PC-3 (cell line): ENCODE data around the gene ITSN1. TPM values are rescaled to one million over a fixed set of nuclear protein-coding genes. Genes with fewer than 3 reads are reported as not detected.

Experiments used
- ATAC-seq: fragments of 200-7000 bp; cut with Tn5 transposase; 2 replicates; pipeline ENCODE4 v1.9.1; 2020; ENCODE audit warnings: mild to moderate bottlenecking, moderate library complexity
- BruUV-seq: library from RNA; stranded (reverse); fragments of 400-500 nt; replicated peaks from 2 replicates; lab custom pipeline; 2021; lab: Mats Ljungman, UMichigan
- CTCF ChIA-PET: fragments of 300-600 bp; sonication (Branson Sonifier 250); formaldehyde crosslinking; loops from one replicate; lab custom pipeline; 2022; ENCODE audit warnings: antibody characterized with exemption; lab: Charles Lee
- POLR2A ChIA-PET: fragments of 300-600 bp; sonication (Branson Sonifier 250); formaldehyde crosslinking; loops from one replicate; lab custom pipeline; 2022; ENCODE audit warnings: antibody characterized with exemption; ENCODE audit not compliant: unreplicated experiment; lab: Charles Lee
- DNase-seq: peaks from one replicate; pipeline ENCODE4 v3.0.0-alpha.2; 2015
- H2AFZ ChIP-seq: fragments of 300-600 bp; sonication (generic); 2 replicates; pipeline ENCODE4 v1.6.0; 2016; ENCODE audit warnings: antibody characterized with exemption, low read length
- H3F3A ChIP-seq: fragments of 300-600 bp; sonication (generic); one replicate; pipeline ENCODE4 v1.6.0; 2017; ENCODE audit warnings: antibody characterized with exemption, low read length, control low read depth, mild to moderate bottlenecking; ENCODE audit not compliant: unreplicated experiment
- H3K27ac ChIP-seq: fragments of 300-600 bp; sonication (generic); 2 replicates; pipeline ENCODE4 v1.5.1; 2016; ENCODE audit warnings: mild to moderate bottlenecking, low read length
- H3K27me3 ChIP-seq: fragments of 300-600 bp; sonication (generic); 2 replicates; pipeline ENCODE4 v1.6.1; 2016; ENCODE audit warnings: low read length, mixed read lengths
- H3K36me3 ChIP-seq: fragments of 300-600 bp; sonication (generic); 2 replicates; pipeline ENCODE4 v1.6.1; 2016; ENCODE audit warnings: low read depth, mixed run types, low read length, mixed read lengths
- H3K4me1 ChIP-seq: fragments of 300-600 bp; sonication (generic); 2 replicates; pipeline ENCODE4 v1.5.1; 2016; ENCODE audit warnings: low read length; ENCODE audit not compliant: insufficient read depth
- H3K4me2 ChIP-seq: fragments of 300-600 bp; sonication (generic); 2 replicates; pipeline ENCODE4 v1.6.0; 2016; ENCODE audit warnings: low read length
- H3K4me3 ChIP-seq: fragments of 300-600 bp; sonication (generic); 2 replicates; pipeline ENCODE4 v1.5.1; 2016; ENCODE audit warnings: mild to moderate bottlenecking, low read length, mixed read lengths
- H3K79me2 ChIP-seq: fragments of 300-600 bp; sonication (generic); 2 replicates; pipeline ENCODE4 v1.6.1; 2017; ENCODE audit warnings: low read length, mixed read lengths
- H3K9ac ChIP-seq: fragments of 300-600 bp; sonication (generic); 2 replicates; pipeline ENCODE4 v1.6.0; 2016; ENCODE audit warnings: mild to moderate bottlenecking, low read length
- H3K9me2 ChIP-seq: fragments of 300-600 bp; sonication (generic); replicated peaks from 2 replicates; pipeline ENCODE4 v1.6.1; 2016; ENCODE audit warnings: mixed run types, low read length, mixed read lengths
- H3K9me3 ChIP-seq: fragments of 300-600 bp; sonication (generic); 2 replicates; pipeline ENCODE4 v1.6.1; 2016; ENCODE audit warnings: low read length, mixed read lengths
- H4K20me1 ChIP-seq: fragments of 300-600 bp; sonication (generic); 2 replicates; pipeline ENCODE4 v1.6.1; 2016; ENCODE audit warnings: low read length, mixed read lengths
- CTCF ChIP-seq: fragments of 300-600 bp; sonication (generic); conservative IDR thresholded peaks from 2 replicates; pipeline ENCODE4 v1.5.1; 2017; ENCODE audit warnings: antibody characterized with exemption, low read depth, mild to moderate bottlenecking, low read length
- EZH2 ChIP-seq: fragments of 300-600 bp; sonication (generic); IDR thresholded peaks from one replicate; pipeline ENCODE4 v1.6.1; 2017; ENCODE audit warnings: antibody characterized with exemption, mild to moderate bottlenecking, low read length; ENCODE audit not compliant: unreplicated experiment
- EZH2phosphoT487 ChIP-seq: fragments of 300-600 bp; sonication (generic); IDR thresholded peaks from 2 replicates; pipeline ENCODE4 v1.6.1; 2018; ENCODE audit warnings: mild to moderate bottlenecking, antibody characterized with exemption, low read length, borderline replicate concordance
- intact Hi-C: fragments of 100-400 bp; cut with micrococcal nuclease; formaldehyde crosslinking; loops from 2 replicates; pipeline ENCODE4 v1.9.0; 2023
- total RNA-seq: library from RNA; depleted of rRNA; stranded (reverse); fragments of >200 nt; gene quantifications from 2 replicates; pipeline ENCODE4 v1.2.3, GENCODE V29; 2014

The ITSN1 gene
- total RNA-seq, 1 experiment from 2014 or later, result 45.6 TPM

GRCh38 chr21:33939226-33939625, 296.9 kb downstream of the ITSN1 start:
- DNase-seq, result no peak
- H3K9ac ChIP-seq, result no peak overlapping the region
- H3K27me3 ChIP-seq, result no peaks in the 10 kb centered on the region
- no peak for ATAC-seq
- H3K36me3 ChIP-seq, result no peaks in the 10 kb centered on the region
- no peaks in the 10 kb centered on the region for H3F3A ChIP-seq
- no peak overlapping the region for H2AFZ ChIP-seq
- intact Hi-C loops, result no loop called here
- POLR2A ChIA-PET, result no interaction called here
- no peaks in the 10 kb centered on the region for H4K20me1 ChIP-seq
- no peak overlapping the region for H3K4me3 ChIP-seq
- no peaks in the 10 kb centered on the region for H3K9me3 ChIP-seq
- H3K4me2 ChIP-seq, result no peak overlapping the region
- no TSS peak for BruUV-seq
- no peaks in the 10 kb centered on the region for H3K4me1 ChIP-seq
- H3K9me2 ChIP-seq, result no peaks in the 10 kb centered on the region
- TF ChIP-seq EZH2phosphoT487 (no peak), EZH2 (no peak), CTCF (no peak)
- peaks cover 11% of the 10 kb centered on the region for H3K79me2 ChIP-seq
- no peak overlapping the region for H3K27ac ChIP-seq
- CTCF ChIA-PET, result no interaction called here

- ChIA-PET POLR2A (no interaction called here), CTCF (no interaction called here)
- Histone ChIP-seq H3K4me1 (no peaks in the 10 kb centered on the region), H3K79me2 (peaks cover under 1% of the 10 kb centered on the region; the same call in 1 of the 2 replicates), H3K36me3 (no peaks in the 10 kb centered on the region), H3K4me3 (no peak overlapping the region), H3F3A (no peaks in the 10 kb centered on the region), H3K27me3 (no peaks in the 10 kb centered on the region), H2AFZ (no peak overlapping the region), H3K4me2 (no peak overlapping the region), H3K27ac (no peak overlapping the region), H4K20me1 (no peaks in the 10 kb centered on the region), H3K9ac (no peak overlapping the region), H3K9me2 (no peaks in the 10 kb centered on the region), H3K9me3 (no peaks in the 10 kb centered on the region)
- no TSS peak for BruUV-seq
- TF ChIP-seq EZH2 (no peak), CTCF (no peak), EZH2phosphoT487 (no peak)
- intact Hi-C loops, result no loop called here
- ATAC-seq (no peak), DNase-seq (no peak)
Observed at GRCh38 chr21:33940164-33940880, 298.0 kb downstream of the ITSN1 start.

GRCh38 chr21:33940881-33941245, 298.6 kb downstream of the ITSN1 start:
- H2AFZ ChIP-seq, result no peak overlapping the region
- TF ChIP-seq CTCF (no peak), EZH2phosphoT487 (no peak), EZH2 (no peak)
- no peak overlapping the region for H3K9ac ChIP-seq
- H3K4me2 ChIP-seq, result no peak overlapping the region
- H3K79me2 ChIP-seq, result no peaks in the 10 kb centered on the region; the same call in 1 of the 2 replicates
- ChIA-PET CTCF (no interaction called here), POLR2A (no interaction called here)
- H3K4me1 ChIP-seq, result no peaks in the 10 kb centered on the region
- ATAC-seq (no peak), DNase-seq (no peak)
- no peaks in the 10 kb centered on the region for H3K9me2 ChIP-seq
- no peaks in the 10 kb centered on the region for H3K36me3 ChIP-seq
- H4K20me1 ChIP-seq, result no peaks in the 10 kb centered on the region
- H3F3A ChIP-seq, result no peaks in the 10 kb centered on the region
- BruUV-seq, result no TSS peak
- no peaks in the 10 kb centered on the region for H3K9me3 ChIP-seq
- H3K27me3 ChIP-seq, result no peaks in the 10 kb centered on the region
- no peak overlapping the region for H3K4me3 ChIP-seq
- no peak overlapping the region for H3K27ac ChIP-seq
- intact Hi-C loops, result no loop called here
